ENCODE data around the gene TMEM120B.
A peak's percentile ranks its signal among the peaks of the same experiment; 100 is the strongest.
"Not testable (repeated sequence)": the region's sequence is repeated elsewhere in the genome, so short reads cannot be mapped to it uniquely, and the experiment has no call there.

The TMEM120B gene

DNA sequence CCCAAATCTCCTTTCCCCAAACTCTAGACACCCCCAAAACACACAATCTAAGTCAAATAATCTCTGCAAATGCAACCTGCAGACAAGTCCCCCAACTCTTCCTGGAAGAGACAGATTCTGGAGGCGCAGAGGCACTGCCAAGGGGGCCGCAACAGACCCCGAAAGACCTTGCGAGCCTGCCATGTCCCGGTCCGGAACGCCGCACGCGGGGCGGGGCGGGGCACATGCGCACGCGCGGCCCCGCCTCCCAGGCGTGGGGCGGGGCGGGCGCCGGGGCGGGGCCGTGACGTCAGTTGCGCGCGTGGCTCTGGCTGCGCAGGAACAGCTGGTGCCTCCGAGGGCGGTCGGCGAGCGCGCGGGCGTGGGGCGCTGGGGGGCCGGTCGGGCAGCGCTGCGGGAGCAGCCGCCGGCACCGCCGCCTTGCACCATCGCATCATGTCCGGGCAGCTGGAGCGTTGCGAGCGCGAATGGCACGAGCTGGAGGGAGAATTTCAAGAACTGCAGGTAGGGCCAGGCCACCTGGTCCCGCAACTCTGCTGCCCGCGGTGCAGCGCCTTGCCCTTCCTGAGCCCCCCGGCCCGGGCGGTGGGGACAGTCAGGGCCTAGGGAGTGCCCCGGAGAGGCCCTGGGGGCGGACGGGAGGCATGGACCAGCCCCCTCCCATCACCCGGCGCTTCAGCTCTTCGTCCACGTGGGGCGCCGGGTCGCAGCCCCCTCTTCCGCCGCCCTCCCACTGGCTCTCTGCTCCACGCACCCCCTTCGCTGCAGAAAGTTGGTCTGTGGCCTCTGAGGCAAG, at the start of gene TMEM120B:
Gene TMEM120B (plus strand): TSS at position 292 of the 796 bp plus-strand sequence. CDS start 144 bp downstream, at position 436.
- peak; percentile 93 for DNase-seq

- DNase-seq = no peak
These were observed 49.0 kb upstream of the TMEM120B start for GRCh38 chr12:121663610-121663929.

GRCh38 chr12:121666829-121667228, 45.7 kb upstream of the TMEM120B start:
- not testable (repeated sequence) for DNase-seq

DNA sequence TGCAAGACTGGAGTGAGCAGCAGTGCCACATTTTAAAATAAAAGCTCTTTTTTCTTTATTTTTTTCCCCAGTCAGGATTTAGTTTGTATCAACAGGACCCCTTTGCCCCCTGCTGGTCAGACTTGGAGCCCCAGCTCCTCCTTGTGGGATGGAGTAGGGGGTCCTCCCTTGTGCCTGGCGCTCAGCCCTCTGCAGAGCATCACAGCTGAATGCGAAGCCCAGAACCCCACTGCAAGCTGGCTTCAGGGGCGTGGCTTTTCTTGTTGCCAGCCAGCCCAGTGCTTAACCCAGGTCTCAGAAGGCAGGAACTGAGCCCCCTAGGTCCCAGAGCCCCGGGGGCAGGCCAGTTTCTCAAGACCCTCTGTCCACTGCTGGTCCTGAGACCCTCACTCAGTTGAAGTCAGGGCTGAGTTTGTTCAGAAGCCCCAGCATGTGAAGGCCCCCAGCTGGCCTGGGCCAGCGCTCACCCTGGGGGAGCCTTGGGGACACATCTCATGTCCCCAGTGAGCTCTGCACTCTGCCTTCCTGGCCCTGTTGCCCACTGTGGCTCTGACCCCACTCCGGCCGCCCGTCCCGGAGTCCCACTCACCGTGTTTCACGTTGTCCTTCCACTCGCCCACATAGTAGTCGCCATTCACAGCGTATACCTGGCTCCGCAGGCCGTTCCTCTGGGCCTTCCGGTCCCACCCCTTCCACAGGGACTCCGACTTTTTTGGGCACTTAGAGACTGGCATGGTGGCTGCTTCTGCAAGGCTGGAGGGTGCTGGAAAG, 43.6 kb upstream of the TMEM120B start:
- peak; percentile 41 for DNase-seq

GRCh38 chr12:121669521-121669900, 43.0 kb upstream of the TMEM120B start, which contains the start of gene MORN3:
TSS of gene MORN3 (minus strand) at chr12:121669654. CDS start at chr12:121669483, 171 bp downstream.
- DNase-seq = no peak

DNA sequence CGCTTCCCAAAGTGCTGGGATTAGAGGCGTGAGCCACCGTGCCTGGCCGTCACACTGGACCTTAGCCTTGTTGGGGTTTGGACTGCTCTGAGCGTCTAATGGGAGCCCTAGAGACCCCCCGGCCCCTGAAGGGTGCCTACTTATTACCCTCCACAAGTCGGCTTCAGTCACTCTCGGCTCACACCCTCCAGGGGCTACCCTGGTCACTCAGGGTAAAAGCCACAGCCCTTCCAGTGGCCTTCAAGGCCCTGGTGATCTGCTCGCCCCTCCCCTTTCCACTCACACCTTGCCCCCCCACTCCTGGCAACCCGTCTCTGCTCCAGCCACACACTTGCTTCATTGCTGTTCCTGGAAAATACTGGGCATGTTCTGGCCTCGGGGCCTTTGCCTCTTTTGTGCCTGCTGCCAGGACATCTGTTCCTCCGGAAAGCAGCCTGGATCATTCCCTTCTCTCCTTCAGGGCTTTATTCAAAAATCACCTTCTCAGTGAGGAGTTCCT, 39.5 kb upstream of the TMEM120B start:
- peak; percentile 96 for DNase-seq

DNA sequence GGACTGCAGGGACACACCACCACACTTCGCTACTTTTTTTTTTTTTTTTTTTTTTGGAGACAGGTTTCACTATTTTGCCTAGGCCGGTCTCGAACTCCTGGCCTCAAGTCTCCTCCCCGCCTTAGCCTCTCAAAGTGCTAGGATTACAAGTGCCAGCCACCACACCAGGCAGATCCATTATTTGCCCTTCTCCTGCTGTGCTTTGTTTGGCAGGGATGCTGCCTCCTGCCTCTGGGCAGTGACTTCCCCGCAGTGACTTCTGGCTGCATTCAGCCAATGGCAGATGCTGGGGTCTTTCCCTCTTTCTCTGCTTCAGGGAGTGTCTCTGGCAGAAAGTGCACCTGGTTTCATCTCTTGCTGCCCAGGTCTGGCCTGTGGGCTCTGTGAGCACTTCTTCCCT, 36.4 kb upstream of the TMEM120B start:
- peak; percentile 92 for DNase-seq

DNA sequence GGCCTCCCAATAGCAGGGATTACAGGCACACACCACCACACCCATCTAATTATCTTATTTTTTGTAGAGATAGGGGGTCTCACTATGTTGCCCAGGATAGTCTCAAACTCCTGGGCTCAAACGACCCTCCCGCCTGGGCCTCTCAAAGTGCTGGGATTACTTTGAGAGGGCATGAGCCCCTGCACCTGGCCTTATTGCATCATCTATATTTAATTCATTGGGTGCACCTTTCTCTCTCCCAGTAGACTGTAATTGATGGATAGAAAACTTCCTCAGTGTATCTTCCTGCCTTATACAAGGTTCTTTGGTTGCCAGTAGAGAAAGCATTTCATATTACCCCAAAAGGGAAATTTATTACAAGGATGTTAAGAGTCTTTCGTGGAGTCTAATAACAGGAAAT, 34.2 kb upstream of the TMEM120B start:
- DNase-seq = no peak

DNA sequence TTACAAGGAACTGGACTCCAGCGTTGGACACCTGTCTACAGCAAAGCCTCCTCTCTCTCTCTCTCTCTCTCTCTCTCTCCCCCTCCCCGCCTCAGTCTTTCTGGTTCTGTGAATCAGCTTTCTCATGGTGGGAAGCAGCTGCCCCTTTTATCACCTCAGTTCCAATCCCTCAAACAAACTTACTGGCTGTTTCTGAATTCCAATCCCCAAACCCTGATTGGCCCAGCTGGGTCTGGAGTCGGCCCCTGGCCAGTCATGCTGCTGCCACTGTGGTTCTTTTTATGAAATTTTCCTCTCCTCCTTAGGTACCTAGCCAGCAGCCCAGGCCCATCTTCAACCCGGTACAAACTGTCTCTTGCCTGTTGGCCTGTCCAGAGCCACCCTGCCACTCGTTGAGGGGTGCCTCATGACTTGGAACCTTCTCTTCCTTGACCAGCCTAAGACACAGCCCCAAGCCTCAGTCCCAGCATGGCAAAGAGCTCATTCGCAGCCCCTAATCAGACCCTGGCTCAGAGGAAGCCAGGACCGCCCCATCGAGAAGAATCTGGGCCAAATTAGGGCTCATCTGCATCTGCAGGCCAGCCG, 33.7 kb upstream of the TMEM120B start:
- no peak for DNase-seq

- not testable (repeated sequence) for DNase-seq
These were observed 32.8 kb upstream of the TMEM120B start for GRCh38 chr12:121679661-121680197.

GRCh38 chr12:121688966-121689365, 23.6 kb upstream of the TMEM120B start:
- DNase-seq = no peak

DNA sequence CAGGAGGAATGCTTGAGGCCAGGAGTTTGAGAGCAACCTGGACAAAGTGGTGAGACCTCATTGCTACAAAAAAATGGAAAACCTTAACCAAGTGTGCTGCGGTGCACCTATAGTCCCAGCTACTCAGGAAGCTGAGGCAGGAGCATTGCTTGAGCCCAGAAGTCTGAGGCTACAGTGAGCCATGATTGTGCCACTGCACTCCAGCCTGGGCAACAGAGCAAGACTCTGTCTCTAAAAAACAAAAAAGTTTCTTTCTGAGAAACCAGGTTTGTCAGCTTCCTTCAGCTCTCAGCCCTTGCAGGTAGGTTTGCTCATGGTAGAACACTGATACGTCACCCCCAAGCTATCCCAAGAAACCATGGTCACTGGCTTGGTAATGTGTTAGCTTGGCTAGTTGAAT, 23.1 kb upstream of the TMEM120B start:
- DNase-seq = no peak

DNA sequence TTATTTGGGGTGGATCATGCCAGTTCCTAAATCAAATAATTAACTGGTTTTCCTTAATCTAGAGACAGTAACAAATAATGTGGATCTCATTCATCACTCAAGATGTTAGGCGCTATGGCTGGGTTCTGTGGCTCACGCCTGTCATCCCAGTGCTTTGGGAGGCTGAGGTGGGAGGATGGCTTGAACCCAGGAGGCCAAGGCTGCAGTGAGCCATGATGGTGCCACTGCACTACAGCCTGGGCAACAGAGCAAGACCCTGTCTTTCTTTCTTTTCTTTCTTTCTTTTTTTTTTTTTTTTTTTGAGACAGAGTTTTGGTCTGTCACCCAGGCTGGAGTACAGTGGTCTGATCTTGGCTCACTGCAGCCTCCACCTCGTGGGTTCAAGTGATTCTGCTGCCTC, 19.8 kb upstream of the TMEM120B start:
- DNase-seq = not testable (repeated sequence)

- no peak for DNase-seq
These were observed 19.3 kb upstream of the TMEM120B start for GRCh38 chr12:121693155-121693687.

DNA sequence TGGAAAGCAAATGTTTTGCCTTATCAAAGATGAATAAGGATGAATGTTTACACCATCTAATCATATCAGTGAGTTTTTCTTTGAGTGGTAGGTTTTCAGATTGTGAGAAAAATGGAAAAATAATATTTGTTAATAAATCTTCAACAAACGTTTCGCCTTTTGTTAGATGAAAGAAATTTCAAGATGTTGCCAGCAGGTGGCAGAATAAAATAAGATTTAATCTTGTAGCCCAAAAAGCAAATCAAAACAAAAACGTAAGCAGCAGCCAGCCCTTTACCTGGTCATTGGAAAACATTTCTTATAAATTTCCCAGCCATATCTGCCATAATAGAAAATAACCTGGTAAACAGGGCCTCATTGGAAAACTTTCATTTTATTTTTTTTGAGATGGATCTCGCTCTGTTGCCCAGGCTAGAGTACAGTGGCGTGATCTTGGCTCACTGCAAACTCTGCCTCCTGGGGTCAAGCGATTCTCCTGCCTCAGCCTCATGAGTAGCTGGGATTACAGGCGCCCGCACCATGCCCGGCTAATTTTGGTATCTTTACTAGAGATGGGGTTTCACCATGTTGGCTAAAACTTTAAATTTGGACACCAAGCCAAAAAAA, 15.4 kb upstream of the TMEM120B start:
- peak; percentile 77 for DNase-seq

DNA sequence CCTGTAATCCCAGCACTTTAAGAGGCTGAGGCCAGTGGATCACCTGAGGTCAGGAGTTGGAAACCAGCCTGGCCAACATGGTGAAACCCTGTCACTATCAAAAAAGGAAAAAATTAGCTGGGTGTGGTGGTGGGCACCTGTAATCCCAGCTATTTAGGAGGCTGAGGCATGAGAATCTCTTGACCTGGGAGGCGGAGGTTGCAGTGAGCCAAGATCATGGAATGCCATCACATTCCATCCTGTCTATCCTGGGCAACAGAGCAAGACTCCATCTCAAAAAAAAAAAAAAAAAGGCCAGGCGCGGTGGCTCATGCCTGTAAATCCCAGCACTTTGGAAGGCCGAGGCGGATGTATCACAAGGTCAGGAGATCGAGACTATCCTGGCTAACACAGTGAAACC, 14.7 kb upstream of the TMEM120B start:
- DNase-seq = not testable (repeated sequence)

- DNase-seq = no peak
These were observed 10.8 kb upstream of the TMEM120B start for GRCh38 chr12:121701667-121702277.

DNA sequence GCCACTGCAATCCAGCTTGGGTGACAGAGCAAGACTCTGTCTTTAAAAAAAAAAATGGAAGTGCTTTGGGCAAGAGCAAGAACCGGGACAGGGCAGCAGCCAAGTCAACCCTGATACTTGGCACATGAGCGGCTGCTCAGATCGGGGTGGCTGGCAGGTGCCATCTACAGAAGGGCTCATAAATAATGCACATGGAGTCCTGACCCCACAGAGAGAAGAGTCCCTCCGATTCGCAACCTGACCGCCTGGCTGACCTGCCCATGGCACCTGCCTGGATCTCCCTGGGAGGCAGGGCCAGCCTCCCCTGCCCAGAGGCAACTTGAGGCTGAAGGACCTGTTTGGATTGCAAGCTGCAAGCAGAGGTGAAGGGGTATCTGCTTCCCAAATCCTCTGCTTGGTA, 9.6 kb upstream of the TMEM120B start:
- no peak for DNase-seq

DNA sequence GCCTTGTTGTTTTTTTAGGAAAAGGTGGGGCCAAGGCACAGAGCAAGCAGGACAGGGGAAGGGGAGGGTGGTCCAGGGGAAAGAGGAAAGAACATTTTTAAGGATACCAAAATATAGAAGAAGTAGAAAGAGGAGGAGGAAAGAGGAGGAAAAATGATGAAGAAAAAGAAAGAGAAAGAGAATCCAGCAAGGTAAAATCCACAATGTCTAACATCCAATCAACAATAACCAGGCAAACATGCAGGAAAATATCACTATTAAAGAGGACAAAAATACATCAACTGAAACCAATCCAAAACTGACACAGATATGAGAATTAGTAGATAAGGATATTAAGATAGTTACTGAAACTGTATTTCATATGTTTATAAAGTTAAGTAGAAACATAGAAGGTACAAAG, 7.0 kb upstream of the TMEM120B start:
- no peak for DNase-seq

- no peak for DNase-seq
These were observed 4.1 kb upstream of the TMEM120B start for GRCh38 chr12:121708313-121709063.

DNA sequence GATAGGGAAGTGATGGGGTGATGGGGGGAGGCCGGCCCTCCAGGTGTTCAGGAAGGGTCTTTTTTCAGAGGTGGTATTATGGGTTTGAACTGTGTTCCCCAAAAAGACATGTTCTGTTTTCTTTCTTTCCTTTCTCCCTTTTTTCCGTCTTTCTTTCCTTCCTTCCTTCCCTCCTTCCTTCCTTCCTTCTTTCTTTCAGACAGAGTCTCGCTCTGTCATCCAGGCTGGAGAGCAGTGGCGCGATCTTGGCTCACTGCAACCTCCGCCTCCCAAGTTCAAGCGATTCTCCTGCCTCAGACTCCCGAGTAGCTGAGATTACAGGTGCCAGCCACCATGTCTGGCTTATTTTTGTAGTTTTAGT, 3.5 kb upstream of the TMEM120B start:
- DNase-seq = not testable (repeated sequence)

Data from NCI-H69 (cell line).